ENCODE measurements around the gene DSG4. TPM values are rescaled to one million over a fixed set of nuclear protein-coding genes. Genes with fewer than 3 reads are reported as not detected.

The DSG4 gene
- total RNA-seq, 1 donor from 2014 or later = not detected

GRCh38 chr18:31396796-31397612, 20.4 kb downstream of the DSG4 start:
- H3K4me3 ChIP-seq (ENCODE audit: low read depth, low read length) = no peak overlapping the region
- no peak for DNase-seq (ENCODE audit: low read depth)
- peak; percentile 10 for TF ChIP-seq CTCF (conservative IDR thresholded peaks at IDR 0.05; ENCODE audit: low read depth, low read length)

- no peak for TF ChIP-seq CTCF (conservative IDR thresholded peaks at IDR 0.05; ENCODE audit: low read depth, low read length)
- H3K4me3 ChIP-seq (ENCODE audit: low read depth, low read length) = no peak overlapping the region
- no peak for DNase-seq (ENCODE audit: low read depth)
These were observed 21.6 kb downstream of the DSG4 start for GRCh38 chr18:31398191-31398590.

GRCh38 chr18:31399306-31400032, 22.9 kb downstream of the DSG4 start:
- no peak for TF ChIP-seq CTCF (conservative IDR thresholded peaks at IDR 0.05; ENCODE audit: low read depth, low read length)
- no peak overlapping the region for H3K4me3 ChIP-seq (ENCODE audit: low read depth, low read length)
- DNase-seq (ENCODE audit: low read depth) = peak; percentile 35

- H3K4me3 ChIP-seq (ENCODE audit: low read depth, low read length) = no peak overlapping the region
- DNase-seq (ENCODE audit: low read depth) = peak; percentile 66
- TF ChIP-seq CTCF (conservative IDR thresholded peaks at IDR 0.05; ENCODE audit: low read depth, low read length) = no peak
These were observed 24.8 kb downstream of the DSG4 start for GRCh38 chr18:31401156-31402025.

GRCh38 chr18:31402026-31402373, 25.4 kb downstream of the DSG4 start:
- TF ChIP-seq CTCF (conservative IDR thresholded peaks at IDR 0.05; ENCODE audit: low read depth, low read length) = no peak
- H3K4me3 ChIP-seq (ENCODE audit: low read depth, low read length) = no peak overlapping the region
- no peak for DNase-seq (ENCODE audit: low read depth)

GRCh38 chr18:31403409-31403808, 26.8 kb downstream of the DSG4 start:
- no peak for TF ChIP-seq CTCF (conservative IDR thresholded peaks at IDR 0.05; ENCODE audit: low read depth, low read length)
- H3K4me3 ChIP-seq (ENCODE audit: low read depth, low read length) = no peak overlapping the region
- no peak for DNase-seq (ENCODE audit: low read depth)
